GM18861 (cell line): Measurements from ENCODE around the gene RMP24.

Experiments
- ATAC-seq: cut with Tn5 transposase; IDR thresholded peaks from one replicate; pipeline ENCODE4 v1.9.1; 2021; ENCODE audit not compliant: unreplicated experiment

Gene RMP24

GRCh38 chr18:36028859-36029258 is 56.4 kb downstream of the RMP24 start:
- ATAC-seq = no peak
